ENCODE results near the gene SMDT1. TPM values are rescaled to one million over a fixed set of nuclear protein-coding genes. Genes with fewer than 3 reads are reported as not detected.
"Not testable (repeated sequence)": the region's sequence is repeated elsewhere in the genome, so short reads cannot be mapped to it uniquely, and the experiment has no call there.

Gene SMDT1
- total RNA-seq, 1 experiment from 2014 or later: 6.5 TPM

- no peak for DNase-seq (ENCODE audit: low spot score)
These were observed 32.3 kb downstream of the SMDT1 start for GRCh38 chr22:42111798-42112197.

- DNase-seq (ENCODE audit: low spot score): not testable (repeated sequence)
These were observed 33.3 kb downstream of the SMDT1 start for GRCh38 chr22:42112793-42113192.

- DNase-seq (ENCODE audit: low spot score): no peak
These were observed 35.2 kb downstream of the SMDT1 start for GRCh38 chr22:42114721-42115120.

GRCh38 chr22:42115420-42115830 lies 35.9 kb downstream of the SMDT1 start:
- DNase-seq (ENCODE audit: low spot score): not testable (repeated sequence)

GRCh38 chr22:42116848-42117424 lies 37.4 kb downstream of the SMDT1 start:
- DNase-seq (ENCODE audit: low spot score): no peak

GRCh38 chr22:42120231-42121021 lies 40.9 kb downstream of the SMDT1 start:
- DNase-seq (ENCODE audit: low spot score): not testable (repeated sequence)

GRCh38 chr22:42123529-42123928 lies 44.0 kb downstream of the SMDT1 start:
- not testable (repeated sequence) for DNase-seq (ENCODE audit: low spot score)

- no peak for DNase-seq (ENCODE audit: low spot score)
These were observed 48.1 kb downstream of the SMDT1 start for GRCh38 chr22:42127606-42128005.

GRCh38 chr22:42128007-42128406 lies 48.5 kb downstream of the SMDT1 start:
- DNase-seq (ENCODE audit: low spot score): not testable (repeated sequence)

GRCh38 chr22:42128776-42129694 lies 49.5 kb downstream of the SMDT1 start:
- not testable (repeated sequence) for DNase-seq (ENCODE audit: low spot score)

GRCh38 chr22:42130182-42130581 lies 50.7 kb downstream of the SMDT1 start:
- not testable (repeated sequence) for DNase-seq (ENCODE audit: low spot score)

GRCh38 chr22:42130639-42131431 lies 51.3 kb downstream of the SMDT1 start, which contains the start of gene CYP2D6:
CYP2D6 (minus strand) TSS chr22:42130810; CDS start chr22:42130791, 19 bp downstream.
- not testable (repeated sequence) for DNase-seq (ENCODE audit: low spot score)

- DNase-seq (ENCODE audit: low spot score): no peak
These were observed 52.1 kb downstream of the SMDT1 start for GRCh38 chr22:42131562-42131961.

- DNase-seq (ENCODE audit: low spot score): no peak
These were observed 53.0 kb downstream of the SMDT1 start for GRCh38 chr22:42132457-42132856.

Other genes with a start within 250 kb of the SMDT1 start
- gene SREBF2, start 246.6 kb upstream of the SMDT1 start, total RNA-seq (2014; rRNA removed; shearing (Covaris generic)): 15.8 and 17.7 TPM in 2 replicates
- not detected in 2 replicates for gene SHISA8, start 164.6 kb upstream of the SMDT1 start, total RNA-seq (2014; rRNA removed; shearing (Covaris generic))
- 0.03 TPM in 1 of 2 replicates, not detected in the other for gene TNFRSF13C, start 152.9 kb upstream of the SMDT1 start, total RNA-seq (2014; rRNA removed; shearing (Covaris generic))
- gene CENPM, start 132.5 kb upstream of the SMDT1 start, total RNA-seq (2014; rRNA removed; shearing (Covaris generic)): 42.4 and 54.8 TPM in 2 replicates
- gene SEPTIN3, start 110.3 kb upstream of the SMDT1 start, total RNA-seq (2014; rRNA removed; shearing (Covaris generic)): 7.7 and 8.3 TPM in 2 replicates
- not detected in 2 replicates for gene WBP2NL, start 80.9 kb upstream of the SMDT1 start, total RNA-seq (2014; rRNA removed; shearing (Covaris generic))
- 11.5 and 17.7 TPM in 2 replicates for gene NAGA, start 8.9 kb upstream of the SMDT1 start, total RNA-seq (2014; rRNA removed; shearing (Covaris generic))
- gene PHETA2, start 5.5 kb upstream of the SMDT1 start, total RNA-seq (2014; rRNA removed; shearing (Covaris generic)): 0.07 and 0.17 TPM in 2 replicates
- gene NDUFA6, start 11.1 kb downstream of the SMDT1 start, total RNA-seq (2014; rRNA removed; shearing (Covaris generic)): 73.3 and 80.7 TPM in 2 replicates
- gene CYP2D6, start 51.1 kb downstream of the SMDT1 start, total RNA-seq (2014; rRNA removed; shearing (Covaris generic)): 0.03 and 0.46 TPM in 2 replicates
- 12.4 and 26.0 TPM in 2 replicates for gene TCF20, start 191.0 kb downstream of the SMDT1 start, total RNA-seq (2014; rRNA removed; shearing (Covaris generic))

Measured in A172 (cell line).